ENCODE measurements around the gene MST1. TPM values are rescaled to one million over a fixed set of nuclear protein-coding genes. Genes with fewer than 3 reads are reported as not detected.

The MST1 gene
- polyA plus RNA-seq, 4 donors: 157 to 488 (median 335) TPM

- DNase-seq (no peak), FAIRE-seq (no peak)
- Histone ChIP-seq H3K4me1 (ENCODE audit: control insufficient read depth in 3 of 3, insufficient read depth in 2 of 3, low read depth in 1 of 3, low read length in 2 of 3) (no peaks in the 10 kb centered on the region), H3K27ac (ENCODE audit: low read depth in 1 of 3, low read length in 2 of 3) (no peak overlapping the region), H3K36me3 (ENCODE audit: control insufficient read depth in 3 of 3, insufficient read depth in 2 of 3, low read depth in 1 of 3, low read length in 3 of 3) (no peaks in the 10 kb centered on the region), H3K27me3 (ENCODE audit: control insufficient read depth in 3 of 3, insufficient read depth in 3 of 3, low read length in 3 of 3) (no peaks in the 10 kb centered on the region), H3K4me3 (ENCODE audit: low read depth in 1 of 3, low read length in 3 of 3) (no peak overlapping the region), H3K9me3 (ENCODE audit: control insufficient read depth in 2 of 2, insufficient read depth in 1 of 2, low read depth in 1 of 2, low read length in 1 of 2) (no peaks in the 10 kb centered on the region)
- WGBS, 3 donors: 44 to 59% (median 59%) methylated on average over 7 of the region's 7 CpGs
These were observed 48.0 kb downstream of the MST1 start for GRCh38 chr3:49641292-49641691.

GRCh38 chr3:49639551-49639950 lies 49.7 kb downstream of the MST1 start:
- DNase-seq: no peak
- no peak overlapping the region for H3K4me3 ChIP-seq (ENCODE audit: low read depth in 1 of 3, low read length in 3 of 3)

GRCh38 chr3:49638445-49638844 lies 50.8 kb downstream of the MST1 start:
- Histone ChIP-seq H3K4me1 (ENCODE audit: control insufficient read depth in 3 of 3, insufficient read depth in 2 of 3, low read depth in 1 of 3, low read length in 2 of 3) (no peaks in the 10 kb centered on the region), H3K27ac (ENCODE audit: low read depth in 1 of 3, low read length in 2 of 3) (no peak overlapping the region), H3K27me3 (ENCODE audit: control insufficient read depth in 3 of 3, insufficient read depth in 3 of 3, low read length in 3 of 3) (no peaks in the 10 kb centered on the region), H3K9me3 (ENCODE audit: control insufficient read depth in 2 of 2, insufficient read depth in 1 of 2, low read depth in 1 of 2, low read length in 1 of 2) (no peaks in the 10 kb centered on the region), H3K4me3 (ENCODE audit: low read depth in 1 of 3, low read length in 3 of 3) (no peak overlapping the region), H3K36me3 (ENCODE audit: control insufficient read depth in 3 of 3, insufficient read depth in 2 of 3, low read depth in 1 of 3, low read length in 3 of 3) (no peaks in the 10 kb centered on the region)
- DNase-seq (no peak), FAIRE-seq (no peak)
- WGBS, 3 donors: 46 to 60% (median 60%) methylated on average over 8 of the region's 8 CpGs

More at GRCh38 chr3:49639551-49639950, 49.7 kb downstream of the MST1 start:
- no peaks in the 10 kb centered on the region for H3K9me3 ChIP-seq (ENCODE audit: control insufficient read depth in 2 of 2, insufficient read depth in 1 of 2, low read depth in 1 of 2, low read length in 1 of 2)
- H3K27me3 ChIP-seq (ENCODE audit: control insufficient read depth in 3 of 3, insufficient read depth in 3 of 3, low read length in 3 of 3): no peaks in the 10 kb centered on the region
- no peak for FAIRE-seq
- H3K27ac ChIP-seq (ENCODE audit: low read depth in 1 of 3, low read length in 2 of 3): no peak overlapping the region
- H3K36me3 ChIP-seq (ENCODE audit: control insufficient read depth in 3 of 3, insufficient read depth in 2 of 3, low read depth in 1 of 3, low read length in 3 of 3): no peaks in the 10 kb centered on the region
- 82 to 89% (median 86%) methylated on average over 2 of the region's 2 CpGs for WGBS, 3 donors
- no peaks in the 10 kb centered on the region for H3K4me1 ChIP-seq (ENCODE audit: control insufficient read depth in 3 of 3, insufficient read depth in 2 of 3, low read depth in 1 of 3, low read length in 2 of 3)

DNA sequence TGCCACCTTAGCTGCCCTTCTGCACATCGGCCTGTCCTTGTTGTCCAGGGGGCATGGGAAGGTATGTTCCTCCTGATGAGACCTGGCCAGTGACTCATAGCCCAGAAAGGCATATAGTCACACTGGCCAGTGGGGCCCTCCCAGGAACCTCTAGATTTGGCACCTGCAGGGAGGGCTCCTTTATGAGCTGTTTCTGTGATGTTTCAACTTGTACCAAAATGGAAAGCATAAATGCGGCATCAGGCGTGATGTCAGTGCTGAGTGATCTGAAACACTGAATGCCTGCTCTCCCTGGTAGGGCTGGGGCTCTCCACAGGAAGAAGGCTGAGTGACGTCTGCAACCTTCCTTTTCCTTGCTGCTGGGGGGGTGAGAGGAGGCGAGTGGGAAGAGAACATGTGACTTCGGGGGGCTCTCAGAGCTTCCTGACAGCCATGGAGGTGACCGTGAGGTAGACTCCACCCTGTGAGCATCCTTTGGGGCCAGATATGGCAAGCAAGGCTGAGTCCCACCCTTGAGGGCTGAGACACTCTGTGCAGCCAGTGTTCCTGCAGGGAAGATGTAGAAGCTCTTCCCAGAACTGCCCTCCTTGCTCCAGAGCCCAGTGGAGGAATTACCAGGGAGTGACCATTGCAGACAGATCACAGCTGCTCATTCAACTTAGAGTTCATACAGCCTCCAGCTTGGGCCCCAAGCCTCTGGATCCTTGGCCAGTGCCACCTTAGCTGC lies 52.2 kb downstream of the MST1 start:
- H3K36me3 ChIP-seq (ENCODE audit: control insufficient read depth in 3 of 3, insufficient read depth in 2 of 3, low read depth in 1 of 3, low read length in 3 of 3): no peaks in the 10 kb centered on the region
- no peak overlapping the region for H3K4me3 ChIP-seq (ENCODE audit: low read depth in 1 of 3, low read length in 3 of 3)
- 58 to 69% (median 62%) methylated on average over 7 of the region's 7 CpGs for WGBS, 3 donors
- FAIRE-seq (no peak), DNase-seq (no peak)
- H3K27ac ChIP-seq (ENCODE audit: low read depth in 1 of 3, low read length in 2 of 3): no peak overlapping the region
- no peaks in the 10 kb centered on the region for H3K27me3 ChIP-seq (ENCODE audit: control insufficient read depth in 3 of 3, insufficient read depth in 3 of 3, low read length in 3 of 3)
- no peaks in the 10 kb centered on the region for H3K4me1 ChIP-seq (ENCODE audit: control insufficient read depth in 3 of 3, insufficient read depth in 2 of 3, low read depth in 1 of 3, low read length in 2 of 3)
- H3K9me3 ChIP-seq (ENCODE audit: control insufficient read depth in 2 of 2, insufficient read depth in 1 of 2, low read depth in 1 of 2, low read length in 1 of 2): no peaks in the 10 kb centered on the region

GRCh38 chr3:49634736-49635135 lies 54.5 kb downstream of the MST1 start:
- Histone ChIP-seq H3K4me3 (ENCODE audit: low read depth in 1 of 3, low read length in 3 of 3) (no peak overlapping the region), H3K9me3 (ENCODE audit: control insufficient read depth in 2 of 2, insufficient read depth in 1 of 2, low read depth in 1 of 2, low read length in 1 of 2) (no peaks in the 10 kb centered on the region), H3K27ac (ENCODE audit: low read depth in 1 of 3, low read length in 2 of 3) (no peak overlapping the region), H3K36me3 (ENCODE audit: control insufficient read depth in 3 of 3, insufficient read depth in 2 of 3, low read depth in 1 of 3, low read length in 3 of 3) (no peaks in the 10 kb centered on the region), H3K4me1 (ENCODE audit: control insufficient read depth in 3 of 3, insufficient read depth in 2 of 3, low read depth in 1 of 3, low read length in 2 of 3) (no peaks in the 10 kb centered on the region), H3K27me3 (ENCODE audit: control insufficient read depth in 3 of 3, insufficient read depth in 3 of 3, low read length in 3 of 3) (no peaks in the 10 kb centered on the region)
- DNase-seq: no peak
- 77 to 82% (median 80%) methylated on average over 3 of the region's 3 CpGs for WGBS, 3 donors
- FAIRE-seq: no peak

Other genes with a start within 250 kb of the MST1 start
- gene DAG1, start 219.2 kb downstream of the MST1 start, polyA plus RNA-seq: 10 to 100 TPM in 2 of 4 donors, 1 to 10 TPM in 2; 3.8 to 42.6 (median 23.8) TPM
- gene BSN, start 135.0 kb downstream of the MST1 start, polyA plus RNA-seq: under 1 TPM in 3 of 4 donors, not detected in 1; under 0.01 to 0.69 (median 0.64) TPM
- 10 to 100 TPM; 66.2 to 87.8 (median 81.9) TPM for gene APEH, start 15.1 kb downstream of the MST1 start, polyA plus RNA-seq
- 10 to 100 TPM; 31.7 to 59.9 (median 38.0) TPM for gene RNF123, start 83 bp upstream of the MST1 start, polyA plus RNA-seq
- gene AMIGO3, start 30.2 kb upstream of the MST1 start, polyA plus RNA-seq: 1 to 10 TPM in 1 of 4 donors, under 1 TPM in 2, not detected in 1; 0.81 to 1.1 (median 0.84) TPM
- 10 to 100 TPM; 18.1 to 47.1 (median 21.2) TPM for gene GMPPB, start 34.5 kb upstream of the MST1 start, polyA plus RNA-seq
- 10 to 100 TPM; 14.8 to 27.1 (median 18.2) TPM for gene IP6K1, start 97.1 kb upstream of the MST1 start, polyA plus RNA-seq
- gene CDHR4, start 110.4 kb upstream of the MST1 start, polyA plus RNA-seq: under 1 TPM in 1 of 4 donors, not detected in 3; 0.15 TPM
- 1 to 10 TPM in 3 of 4 donors, under 1 TPM in 1; 0.67 to 2.9 (median 2.4) TPM for gene INKA1, start 113.8 kb upstream of the MST1 start, polyA plus RNA-seq
- 100 to 1,000 TPM in 1 of 4 donors, 10 to 100 TPM in 3; 27.7 to 160 (median 69.3) TPM for gene UBA7, start 124.5 kb upstream of the MST1 start, polyA plus RNA-seq
- gene TRAIP, start 167.1 kb upstream of the MST1 start, polyA plus RNA-seq: 1 to 10 TPM; 1.4 to 8.1 (median 5.5) TPM
- gene CAMKV, start 180.4 kb upstream of the MST1 start, polyA plus RNA-seq: 10 to 100 TPM in 1 of 4 donors, under 1 TPM in 2, not detected in 1; 0.15 to 32.1 (median 0.81) TPM
- 100 to 1,000 TPM in 2 of 4 donors, 10 to 100 TPM in 2; 46.8 to 145 (median 84.5) TPM for gene MST1R, start 214.4 kb upstream of the MST1 start, polyA plus RNA-seq
- gene MON1A, start 240.3 kb upstream of the MST1 start, polyA plus RNA-seq: 10 to 100 TPM; 15.9 to 48.1 (median 29.9) TPM

All from small intestine (tissue), 7 donors.